SK-N-SH (cell line): ENCODE data around the gene GAS7.

Source experiments
- ELF1 ChIP-seq: IDR thresholded peaks from 2 replicates; pipeline ENCODE4 v1.4.0; 2012
- EP300 ChIP-seq, 2 experiments: IDR thresholded peaks; 2 replicates each; pipeline versions ENCODE4 v1.4.0 to v1.6.1; 2012; ENCODE audit warnings: borderline replicate concordance in 1 of 2, low read depth in 1 of 2, low read length in 1 of 2
- MXI1 ChIP-seq: IDR thresholded peaks from 2 replicates; pipeline ENCODE4 v1.6.1; 2012; ENCODE audit warnings: mild to moderate bottlenecking, low read depth, low read length, improper control_type of control experiment
- POLR2AphosphoS5 ChIP-seq: IDR thresholded peaks from 2 replicates; pipeline ENCODE4 v1.6.1; 2012; ENCODE audit warnings: low read depth, low read length
- RFX5 ChIP-seq: IDR thresholded peaks from 2 replicates; pipeline ENCODE4 v1.6.1; 2012; ENCODE audit warnings: mild to moderate bottlenecking, improper control_type of control experiment, low read length
- TCF12 ChIP-seq: IDR thresholded peaks from 2 replicates; pipeline ENCODE4 v1.4.0; 2012
- TF ChIP-seq, protein P1 (sequence below): fragments of 200-600 bp; sonication (generic); IDR thresholded peaks from 2 replicates; pipeline ENCODE4 v1.6.1; 2017; ENCODE audit warnings: antibody characterized with exemption, mild to moderate bottlenecking, moderate library complexity

- TF ChIP-seq POLR2AphosphoS5 = no peak
- TF ChIP-seq, protein P1, sequence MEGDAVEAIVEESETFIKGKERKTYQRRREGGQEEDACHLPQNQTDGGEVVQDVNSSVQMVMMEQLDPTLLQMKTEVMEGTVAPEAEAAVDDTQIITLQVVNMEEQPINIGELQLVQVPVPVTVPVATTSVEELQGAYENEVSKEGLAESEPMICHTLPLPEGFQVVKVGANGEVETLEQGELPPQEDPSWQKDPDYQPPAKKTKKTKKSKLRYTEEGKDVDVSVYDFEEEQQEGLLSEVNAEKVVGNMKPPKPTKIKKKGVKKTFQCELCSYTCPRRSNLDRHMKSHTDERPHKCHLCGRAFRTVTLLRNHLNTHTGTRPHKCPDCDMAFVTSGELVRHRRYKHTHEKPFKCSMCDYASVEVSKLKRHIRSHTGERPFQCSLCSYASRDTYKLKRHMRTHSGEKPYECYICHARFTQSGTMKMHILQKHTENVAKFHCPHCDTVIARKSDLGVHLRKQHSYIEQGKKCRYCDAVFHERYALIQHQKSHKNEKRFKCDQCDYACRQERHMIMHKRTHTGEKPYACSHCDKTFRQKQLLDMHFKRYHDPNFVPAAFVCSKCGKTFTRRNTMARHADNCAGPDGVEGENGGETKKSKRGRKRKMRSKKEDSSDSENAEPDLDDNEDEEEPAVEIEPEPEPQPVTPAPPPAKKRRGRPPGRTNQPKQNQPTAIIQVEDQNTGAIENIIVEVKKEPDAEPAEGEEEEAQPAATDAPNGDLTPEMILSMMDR = no peak
- no peak for TF ChIP-seq MXI1
- no peak for TF ChIP-seq TCF12
- no peak for TF ChIP-seq ELF1
- no peak for TF ChIP-seq EP300 (IDR thresholded peaks at IDR 0.05; ENCODE audit: borderline replicate concordance in 1 of 2, low read depth in 1 of 2, low read length in 1 of 2)
- TF ChIP-seq RFX5 = no peak
These were observed 35.6 kb upstream of the GAS7 start for GRCh38 chr17:10234033-10234432.
